Prostate gland (tissue), 2 donors: ENCODE data around the gene PRKG1. TPM values are rescaled to one million over a fixed set of nuclear protein-coding genes. Genes with fewer than 3 reads are reported as not detected.

Source experiments
- DNase-seq: peaks from one replicate; pipeline ENCODE4 v3.0.0-alpha.2; 2019; ENCODE audit warnings: low spot score
- H3K27ac ChIP-seq, 2 donors: fragments of 200-600 bp; sonication (generic); 2 replicates each; pipeline ENCODE4 v1.5.1; 2017 to 2019
- H3K27me3 ChIP-seq: fragments of 200-600 bp; sonication (generic); replicated peaks from 2 replicates; pipeline ENCODE4 v1.5.1; 2019; ENCODE audit not compliant: insufficient read depth
- H3K36me3 ChIP-seq, 2 donors: fragments of 200-600 bp; sonication (generic); 1 replicate in 1 of 2; 2 replicates in 1 of 2; pipeline versions ENCODE4 v1.5.1 to v1.8.1; 2017 to 2019
- H3K4me1 ChIP-seq: fragments of 200-600 bp; sonication (generic); replicated peaks from 2 replicates; pipeline ENCODE4 v1.5.1; 2019
- H3K4me3 ChIP-seq, 2 donors: fragments of 200-600 bp; sonication (generic); 2 replicates each; pipeline ENCODE4 v1.5.1; 2017 to 2019
- H3K9me3 ChIP-seq: fragments of 200-600 bp; sonication (generic); 2 replicates; pipeline ENCODE4 v1.5.1; 2017
- CTCF ChIP-seq, 4 experiments: fragments of 200-600 bp in 2 of 4; fragments of 450-650 bp in 2 of 4; sonication (generic) in 2 of 4; IDR thresholded peaks; 1 replicate in 3 of 4; 2 replicates in 1 of 4; pipeline ENCODE4 v1.5.1; 2016 to 2019; ENCODE audit warnings: antibody characterized with exemption in 4 of 4, mild to moderate bottlenecking in 2 of 4, moderate library complexity in 2 of 4
- POLR2A ChIP-seq: fragments of 450-650 bp; IDR thresholded peaks from one replicate; pipeline ENCODE4 v1.6.1; 2016; ENCODE audit warnings: antibody characterized with exemption, mild to moderate bottlenecking
- POLR2AphosphoS5 ChIP-seq: sonication (generic); formaldehyde crosslinking; IDR thresholded peaks from one replicate; pipeline ENCODE4 v1.6.1; 2017; ENCODE audit warnings: antibody characterized with exemption
- WGBS: methylation state at CpG from one replicate; pipeline ENCODE4 v1.1.5; 2018; 5-methylcytosine and 5-hydroxymethylcytosine counted together
- intact Hi-C: fragments of 100-400 bp; cut with DNase I; formaldehyde crosslinking; loops from one replicate; pipeline ENCODE4 v1.14.2; 2022
- total RNA-seq, 2 donors: library from RNA; depleted of rRNA; stranded (reverse); fragments of >200 nt; gene quantifications; one replicate each; pipeline ENCODE4 v1.1.0, GENCODE V29; 2016

PRKG1 gene
- total RNA-seq, 2 donors from 2014 or later, result 2.7 to 9.0 TPM

GRCh38 chr10:51599647-51600046 lies 525.4 kb downstream of the PRKG1 start:
- Histone ChIP-seq H3K36me3 (no peaks in the 10 kb centered on the region), H3K9me3 (no peaks in the 10 kb centered on the region), H3K4me3 (no peak overlapping the region), H3K4me1 (no peaks in the 10 kb centered on the region), H3K27ac (no peak overlapping the region), H3K27me3 (no peaks in the 10 kb centered on the region)
- intact Hi-C loops, result no loop called here
- 79% methylated on average over 1 of the region's 1 CpG for WGBS
- no peak for DNase-seq
- TF ChIP-seq CTCF (IDR thresholded peaks at IDR 0.05), result no peak
- TF ChIP-seq POLR2AphosphoS5, result no peak
- no peak for TF ChIP-seq POLR2A

- 85% methylated on average over 5 of the region's 5 CpGs for WGBS
- Histone ChIP-seq H3K27ac (no peak overlapping the region), H3K4me1 (no peaks in the 10 kb centered on the region), H3K27me3 (no peaks in the 10 kb centered on the region), H3K4me3 (no peak overlapping the region), H3K9me3 (no peaks in the 10 kb centered on the region), H3K36me3 (no peaks in the 10 kb centered on the region)
- no peak for DNase-seq
- TF ChIP-seq POLR2A (no peak), CTCF (IDR thresholded peaks at IDR 0.05) (no peak), POLR2AphosphoS5 (no peak)
- intact Hi-C loops, result no loop called here
Observed at GRCh38 chr10:51602326-51602725, 528.0 kb downstream of the PRKG1 start.

GRCh38 chr10:51604579-51604978 lies 530.3 kb downstream of the PRKG1 start:
- no peaks in the 10 kb centered on the region for H3K4me1 ChIP-seq
- WGBS, result 74% methylated on average over 5 of the region's 5 CpGs
- H3K27ac ChIP-seq, result no peak overlapping the region
- no peaks in the 10 kb centered on the region for H3K27me3 ChIP-seq
- no peak for TF ChIP-seq CTCF (IDR thresholded peaks at IDR 0.05)
- TF ChIP-seq POLR2A, result no peak
- TF ChIP-seq POLR2AphosphoS5, result no peak
- no peaks in the 10 kb centered on the region for H3K36me3 ChIP-seq
- H3K9me3 ChIP-seq, result no peaks in the 10 kb centered on the region
- DNase-seq, result no peak
- intact Hi-C loops, result no loop called here
- H3K4me3 ChIP-seq, result no peak overlapping the region

GRCh38 chr10:51606825-51607462 lies 532.7 kb downstream of the PRKG1 start:
- TF ChIP-seq CTCF (IDR thresholded peaks at IDR 0.05) (no peak), POLR2A (no peak), POLR2AphosphoS5 (no peak)
- no peaks in the 10 kb centered on the region for H3K4me1 ChIP-seq
- 67% methylated on average over 6 of the region's 6 CpGs for WGBS
- H3K36me3 ChIP-seq, result no peaks in the 10 kb centered on the region
- H3K9me3 ChIP-seq, result no peaks in the 10 kb centered on the region
- intact Hi-C loops, result no loop called here
- H3K4me3 ChIP-seq, result no peak overlapping the region
- H3K27me3 ChIP-seq, result no peaks in the 10 kb centered on the region
- no peak overlapping the region for H3K27ac ChIP-seq
- DNase-seq, result no peak

GRCh38 chr10:51607463-51607835 lies 533.2 kb downstream of the PRKG1 start:
- WGBS, result 69% methylated on average over 3 of the region's 3 CpGs
- Histone ChIP-seq H3K4me3 (no peak overlapping the region), H3K36me3 (no peaks in the 10 kb centered on the region), H3K9me3 (no peaks in the 10 kb centered on the region), H3K4me1 (no peaks in the 10 kb centered on the region), H3K27ac (no peak overlapping the region), H3K27me3 (no peaks in the 10 kb centered on the region)
- intact Hi-C loops, result no loop called here
- DNase-seq, result no peak
- TF ChIP-seq CTCF (IDR thresholded peaks at IDR 0.05) (no peak), POLR2AphosphoS5 (no peak), POLR2A (no peak)
